Neuronal stem cell (in vitro differentiated cells): ENCODE data around the gene PLA2G4A.

ENCODE experiments used
- DNase-seq: peaks from one replicate; pipeline ENCODE4 v3.0.0-alpha.2; 2013; ENCODE audit warnings: low spot score
- H2AFZ ChIP-seq: one replicate; pipeline ENCODE4 v1.6.1; 2013; ENCODE audit warnings: mild to moderate bottlenecking, low read length, inconsistent platforms
- H2AK5ac ChIP-seq: 2 replicates; pipeline ENCODE4 v1.6.1; 2013; ENCODE audit warnings: low read depth, mild to moderate bottlenecking, inconsistent platforms, low read length, moderate library complexity, mixed read lengths
- H2BK120ac ChIP-seq: 2 replicates; pipeline ENCODE4 v1.6.1; 2013; ENCODE audit warnings: low read depth, mild to moderate bottlenecking, inconsistent platforms, low read length, moderate library complexity, mixed read lengths
- H2BK12ac ChIP-seq: one replicate; pipeline ENCODE4 v1.6.1; 2013; ENCODE audit warnings: low read length, inconsistent platforms
- H2BK15ac ChIP-seq: 2 replicates; pipeline ENCODE4 v1.6.1; 2013; ENCODE audit warnings: mild to moderate bottlenecking, low read length, inconsistent platforms, mixed read lengths
- H2BK5ac ChIP-seq: one replicate; pipeline ENCODE4 v1.6.1; 2013; ENCODE audit warnings: inconsistent platforms, mild to moderate bottlenecking, low read length, moderate library complexity
- H3K14ac ChIP-seq: one replicate; pipeline ENCODE4 v1.6.1; 2013; ENCODE audit warnings: low read length, inconsistent platforms
- H3K18ac ChIP-seq: 2 replicates; pipeline ENCODE4 v1.6.1; 2013; ENCODE audit warnings: low read length, inconsistent platforms
- H3K23ac ChIP-seq: 2 replicates; pipeline ENCODE4 v1.6.1; 2013; ENCODE audit warnings: low read depth, mild to moderate bottlenecking, mixed read lengths, low read length, inconsistent platforms; ENCODE audit not compliant: poor library complexity
- H3K27ac ChIP-seq: replicated peaks from 3 replicates; pipeline ENCODE4 v1.5.1; 2013; ENCODE audit warnings: low read length, inconsistent platforms
- H3K27me3 ChIP-seq, 3 experiments: 2 replicates each; pipeline ENCODE4 v1.6.1; 2013; ENCODE audit warnings: low read length in 3 of 3, mild to moderate bottlenecking in 2 of 3, inconsistent platforms in 1 of 3, low read depth in 1 of 3, mixed read lengths in 1 of 3, moderate library complexity in 1 of 3; ENCODE audit not compliant: control insufficient read depth in 3 of 3, insufficient read depth in 3 of 3
- H3K36me3 ChIP-seq, 2 donors: replicated peaks in 1 of 2; 2 replicates each; pipeline ENCODE4 v1.6.1; 2013; ENCODE audit warnings: low read length in 2 of 2; ENCODE audit not compliant: control insufficient read depth in 2 of 2, insufficient read depth in 2 of 2
- H3K4ac ChIP-seq: 2 replicates; pipeline ENCODE4 v1.6.1; 2013; ENCODE audit warnings: inconsistent platforms, mild to moderate bottlenecking, low read length, moderate library complexity
- H3K4me1 ChIP-seq, 2 donors: 1 replicate in 1 of 2; 2 replicates in 1 of 2; pipeline ENCODE4 v1.6.1; 2013; ENCODE audit warnings: low read length in 2 of 2, low read depth in 1 of 2; ENCODE audit not compliant: control insufficient read depth in 2 of 2, insufficient read depth in 1 of 2
- H3K4me2 ChIP-seq: one replicate; pipeline ENCODE4 v1.6.1; 2013; ENCODE audit warnings: mild to moderate bottlenecking, low read length, inconsistent platforms; ENCODE audit not compliant: insufficient read depth, poor library complexity, severe bottlenecking
- H3K4me3 ChIP-seq, 2 donors: 2 replicates each; pipeline ENCODE4 v1.5.1; 2013; ENCODE audit warnings: low read length in 2 of 2, mild to moderate bottlenecking in 2 of 2, inconsistent platforms in 1 of 2, moderate library complexity in 1 of 2
- H3K79me1 ChIP-seq: one replicate; pipeline ENCODE4 v1.6.1; 2013; ENCODE audit warnings: low read depth, mild to moderate bottlenecking, inconsistent platforms, low read length, moderate library complexity
- H3K9ac ChIP-seq: one replicate; pipeline ENCODE4 v1.6.1; 2013; ENCODE audit warnings: mild to moderate bottlenecking, low read depth, low read length, inconsistent platforms; ENCODE audit not compliant: poor library complexity
- H3K9me3 ChIP-seq, 2 donors: replicated peaks in 1 of 2; 2 replicates each; pipeline versions ENCODE3 to v1.6.1; 2013; ENCODE audit warnings: low read length in 2 of 2, mild to moderate bottlenecking in 2 of 2, inconsistent platforms in 1 of 2, low read depth in 1 of 2, mixed read lengths in 1 of 2, moderate library complexity in 1 of 2; ENCODE audit not compliant: control insufficient read depth in 2 of 2, insufficient read depth in 1 of 2
- H4K8ac ChIP-seq: one replicate; pipeline ENCODE4 v1.6.1; 2013; ENCODE audit warnings: low read depth, mild to moderate bottlenecking, inconsistent platforms, low read length, moderate library complexity
- H4K91ac ChIP-seq: one replicate; pipeline ENCODE4 v1.6.1; 2013; ENCODE audit warnings: low read length, low read depth, mild to moderate bottlenecking, inconsistent platforms; ENCODE audit not compliant: poor library complexity
- WGBS, 2 donors: extraction: QIAGEN DNeasy Blood & Tissue Kit; methylation state at CpG; one replicate each; pipeline ENCODE4 v1.1.7; 2013; ENCODE audit warnings: missing lambda C conversion rate in 2 of 2, mixed read lengths in 1 of 2; ENCODE audit not compliant: insufficient read length in 2 of 2, insufficient replicate concordance in 1 of 2; ENCODE audit errors: extremely low coverage in 2 of 2; 5-methylcytosine and 5-hydroxymethylcytosine counted together

The PLA2G4A gene

GRCh38 chr1:186978596-186979556 lies 150.1 kb downstream of the PLA2G4A start:
- H2BK12ac ChIP-seq, result no peak overlapping the region
- H2BK120ac ChIP-seq, result no peak overlapping the region
- H3K4me3 ChIP-seq, result no peak overlapping the region
- no peak overlapping the region for H3K9ac ChIP-seq
- H4K91ac ChIP-seq, result no peak overlapping the region
- no peak overlapping the region for H4K8ac ChIP-seq
- H2AK5ac ChIP-seq, result no peak overlapping the region
- H2AFZ ChIP-seq, result no peak overlapping the region
- no peaks in the 10 kb centered on the region for H3K4me1 ChIP-seq
- DNase-seq, result no peak
- no peak overlapping the region for H3K18ac ChIP-seq
- H3K27ac ChIP-seq, result no peak overlapping the region
- no peak overlapping the region for H3K23ac ChIP-seq
- no peaks in the 10 kb centered on the region for H3K27me3 ChIP-seq
- H2BK15ac ChIP-seq, result no peak overlapping the region
- no peaks in the 10 kb centered on the region for H3K79me1 ChIP-seq
- H3K36me3 ChIP-seq, result no peaks in the 10 kb centered on the region
- no peak overlapping the region for H3K4me2 ChIP-seq
- WGBS, 2 donors, result no CpG with 5 or more reads among the region's 7 CpGs
- H2BK5ac ChIP-seq, result no peak overlapping the region
- no peaks in the 10 kb centered on the region for H3K9me3 ChIP-seq
- H3K4ac ChIP-seq, result no peak overlapping the region
- no peak overlapping the region for H3K14ac ChIP-seq

GRCh38 chr1:186980400-186980799 lies 151.7 kb downstream of the PLA2G4A start:
- no peak overlapping the region for H2BK5ac ChIP-seq
- H3K18ac ChIP-seq, result no peak overlapping the region
- no peak overlapping the region for H2BK120ac ChIP-seq
- no peaks in the 10 kb centered on the region for H3K9me3 ChIP-seq
- H3K36me3 ChIP-seq, result no peaks in the 10 kb centered on the region
- no peak overlapping the region for H3K27ac ChIP-seq
- no peak overlapping the region for H2AK5ac ChIP-seq
- no peak overlapping the region for H3K14ac ChIP-seq
- no peak overlapping the region for H2BK12ac ChIP-seq
- H4K8ac ChIP-seq, result no peak overlapping the region
- no peak for DNase-seq
- H4K91ac ChIP-seq, result no peak overlapping the region
- WGBS, 2 donors, result no CpG with 5 or more reads among the region's 2 CpGs
- H3K23ac ChIP-seq, result no peak overlapping the region
- no peaks in the 10 kb centered on the region for H3K27me3 ChIP-seq
- no peak overlapping the region for H2BK15ac ChIP-seq
- no peaks in the 10 kb centered on the region for H3K79me1 ChIP-seq
- no peak overlapping the region for H3K4me3 ChIP-seq
- H3K4me2 ChIP-seq, result no peak overlapping the region
- H2AFZ ChIP-seq, result no peak overlapping the region
- no peak overlapping the region for H3K4ac ChIP-seq
- H3K4me1 ChIP-seq, result no peaks in the 10 kb centered on the region
- H3K9ac ChIP-seq, result no peak overlapping the region

DNA sequence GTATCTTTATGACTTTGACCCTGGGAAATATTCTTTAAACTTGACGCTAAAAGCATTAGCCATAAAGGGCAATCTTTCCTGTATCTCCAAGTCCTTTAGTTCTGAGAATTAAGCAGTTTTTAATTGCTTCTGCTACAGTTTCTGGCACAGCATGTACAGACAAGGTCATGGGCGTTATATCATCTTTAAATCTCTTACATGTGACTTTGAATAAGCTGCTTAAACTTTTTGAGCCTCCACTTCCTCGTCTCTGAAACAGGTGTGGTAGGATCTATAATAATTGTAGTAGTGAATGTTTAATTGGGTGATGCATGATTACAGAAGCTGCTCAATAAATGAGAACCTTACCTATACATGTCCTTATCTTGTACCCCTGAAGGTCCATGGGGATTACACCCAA lies 153.4 kb downstream of the PLA2G4A start:
- WGBS, 2 donors, result no CpG with 5 or more reads among the region's 3 CpGs

GRCh38 chr1:186983327-186983726 lies 154.6 kb downstream of the PLA2G4A start:
- no peaks in the 10 kb centered on the region for H3K79me1 ChIP-seq
- H2BK5ac ChIP-seq, result no peak overlapping the region
- H2BK15ac ChIP-seq, result no peak overlapping the region
- no peaks in the 10 kb centered on the region for H3K9me3 ChIP-seq
- H3K36me3 ChIP-seq, result no peaks in the 10 kb centered on the region
- no peak overlapping the region for H3K14ac ChIP-seq
- H4K91ac ChIP-seq, result no peak overlapping the region
- H3K27me3 ChIP-seq, result no peaks in the 10 kb centered on the region
- H3K4me1 ChIP-seq, result no peaks in the 10 kb centered on the region
- no CpG with 5 or more reads among the region's 4 CpGs for WGBS, 2 donors
- no peak overlapping the region for H3K9ac ChIP-seq
- H2AK5ac ChIP-seq, result no peak overlapping the region
- no peak overlapping the region for H3K4me3 ChIP-seq
- no peak overlapping the region for H3K4ac ChIP-seq
- no peak overlapping the region for H4K8ac ChIP-seq
- no peak overlapping the region for H3K23ac ChIP-seq
- no peak overlapping the region for H2AFZ ChIP-seq
- DNase-seq, result no peak
- H2BK12ac ChIP-seq, result no peak overlapping the region
- H3K4me2 ChIP-seq, result no peak overlapping the region
- H3K27ac ChIP-seq, result no peak overlapping the region
- H3K18ac ChIP-seq, result no peak overlapping the region
- no peak overlapping the region for H2BK120ac ChIP-seq

More for the DNA sequence above, 153.4 kb downstream of the PLA2G4A start:
- DNase-seq, result no peak
- H3K23ac ChIP-seq, result no peak overlapping the region
- no peak overlapping the region for H2BK120ac ChIP-seq
- no peaks in the 10 kb centered on the region for H3K27me3 ChIP-seq
- H3K4me1 ChIP-seq, result no peaks in the 10 kb centered on the region
- H3K27ac ChIP-seq, result no peak overlapping the region
- H3K4me2 ChIP-seq, result no peak overlapping the region
- no peak overlapping the region for H2BK5ac ChIP-seq
- H3K14ac ChIP-seq, result no peak overlapping the region
- no peak overlapping the region for H3K4ac ChIP-seq
- H4K91ac ChIP-seq, result no peak overlapping the region
- H2BK12ac ChIP-seq, result no peak overlapping the region
- no peaks in the 10 kb centered on the region for H3K36me3 ChIP-seq
- no peak overlapping the region for H2AFZ ChIP-seq
- H3K79me1 ChIP-seq, result no peaks in the 10 kb centered on the region
- H3K9me3 ChIP-seq, result no peaks in the 10 kb centered on the region
- H3K9ac ChIP-seq, result no peak overlapping the region
- no peak overlapping the region for H3K4me3 ChIP-seq
- no peak overlapping the region for H2BK15ac ChIP-seq
- no peak overlapping the region for H3K18ac ChIP-seq
- H4K8ac ChIP-seq, result no peak overlapping the region
- no peak overlapping the region for H2AK5ac ChIP-seq
